Choroid plexus epithelial cell (primary cell): ENCODE data around the gene CAPRIN1.
A peak's percentile ranks its signal among the peaks of the same experiment; 100 is the strongest.
"Not testable (repeated sequence)": the region's sequence is repeated elsewhere in the genome, so short reads cannot be mapped to it uniquely, and the experiment has no call there.

Source experiments
- DNase-seq: peaks from one replicate; pipeline ENCODE4 v3.0.0-alpha.2; 2010; ENCODE audit warnings: low read depth
- H3K4me3 ChIP-seq: 2 replicates; pipeline ENCODE4 v1.5.1; 2011; ENCODE audit warnings: low read depth, mild to moderate bottlenecking, control low read depth, low read length, moderate library complexity
- CTCF ChIP-seq: conservative IDR thresholded peaks from 2 replicates; pipeline ENCODE4 v1.5.1; 2011; ENCODE audit warnings: low read depth, mild to moderate bottlenecking, control low read depth, inconsistent platforms, low read length, moderate library complexity

Gene CAPRIN1

GRCh38 chr11:34063061-34063795 lies 11.7 kb downstream of the CAPRIN1 start:
- H3K4me3 ChIP-seq = no peak overlapping the region
- peak; percentile 41 for DNase-seq
- TF ChIP-seq CTCF = no peak

- TF ChIP-seq CTCF = no peak
- no peak for DNase-seq
- H3K4me3 ChIP-seq = no peak overlapping the region
These were observed 12.8 kb downstream of the CAPRIN1 start for GRCh38 chr11:34064291-34064690.

GRCh38 chr11:34065505-34066203 lies 14.1 kb downstream of the CAPRIN1 start:
- no peak for TF ChIP-seq CTCF
- peak; percentile 49 for DNase-seq
- H3K4me3 ChIP-seq = no peak overlapping the region

- H3K4me3 ChIP-seq = not testable (repeated sequence)
- DNase-seq = peak; percentile 26
These were observed 15.2 kb downstream of the CAPRIN1 start for GRCh38 chr11:34066766-34067165.

GRCh38 chr11:34067383-34068065 lies 16.0 kb downstream of the CAPRIN1 start:
- no peak for DNase-seq
- TF ChIP-seq CTCF = no peak
- no peak overlapping the region for H3K4me3 ChIP-seq

- peak; percentile 88 for DNase-seq
- no peak overlapping the region for H3K4me3 ChIP-seq
- no peak for TF ChIP-seq CTCF
These were observed 16.6 kb downstream of the CAPRIN1 start for GRCh38 chr11:34068111-34068510.

- not testable (repeated sequence) for DNase-seq, H3K4me3 ChIP-seq
These were observed 19.8 kb downstream of the CAPRIN1 start for GRCh38 chr11:34071306-34071705.
